Measurements from ENCODE around the gene SERPING1.
"Not testable (repeated sequence)": the region's sequence is repeated elsewhere in the genome, so short reads cannot be mapped to it uniquely, and the experiment has no call there.

SERPING1 gene

GRCh38 chr11:57647960-57648800, 50.7 kb downstream of the SERPING1 start:
- Mint-ChIP-seq H3K27ac (peak overlapping the region; percentile 14), H3K4me1 (peaks cover 49 to 63% of the 10 kb centered on the region in 2 donors), H3K4me3 (peak overlapping the region; percentile 63 to 87), H3K27me3 (peaks cover 64 to 70% of the 10 kb centered on the region in 2 donors), H3K36me3 (no peaks in the 10 kb centered on the region), H3K9me3 (no peaks in the 10 kb centered on the region)
- no peak for DNase-seq
- ATAC-seq (replicated peaks): peak; percentile 5 to 6

- peaks cover 58 to 62% of the 10 kb centered on the region in 2 donors for H3K27me3 Mint-ChIP-seq
Measured at GRCh38 chr11:57648801-57649735, 51.6 kb downstream of the SERPING1 start.

GRCh38 chr11:57649826-57650738, 52.6 kb downstream of the SERPING1 start, which contains the start of gene YPEL4:
Gene YPEL4, minus strand, starts transcription at chr11:57649912. Its CDS starts 2,805 bp downstream, at chr11:57647107.
- peaks cover 48 to 58% of the 10 kb centered on the region in 2 donors for H3K4me1 Mint-ChIP-seq
- H3K27ac Mint-ChIP-seq: peak within 1 kb of the TSS; percentile 14
- H3K9me3 Mint-ChIP-seq: no peaks in the 10 kb centered on the region
- ATAC-seq (replicated peaks): peak; percentile 30 to 36
- peak within 1 kb of the TSS; percentile 63 to 87 for H3K4me3 Mint-ChIP-seq
- no peaks in the 10 kb centered on the region for H3K36me3 Mint-ChIP-seq
- no peak for DNase-seq
- peaks cover 58 to 62% of the 10 kb centered on the region in 2 donors for H3K27me3 Mint-ChIP-seq

More at GRCh38 chr11:57648801-57649735, 51.6 kb downstream of the SERPING1 start:
- ATAC-seq (replicated peaks) (no peak), DNase-seq (no peak)
- Mint-ChIP-seq H3K36me3 (no peaks in the 10 kb centered on the region), H3K4me3 (peak overlapping the region; percentile 63 to 87), H3K9me3 (no peaks in the 10 kb centered on the region), H3K27ac (peak overlapping the region; percentile 14), H3K4me1 (peaks cover 50 to 65% of the 10 kb centered on the region in 2 donors)

DNA sequence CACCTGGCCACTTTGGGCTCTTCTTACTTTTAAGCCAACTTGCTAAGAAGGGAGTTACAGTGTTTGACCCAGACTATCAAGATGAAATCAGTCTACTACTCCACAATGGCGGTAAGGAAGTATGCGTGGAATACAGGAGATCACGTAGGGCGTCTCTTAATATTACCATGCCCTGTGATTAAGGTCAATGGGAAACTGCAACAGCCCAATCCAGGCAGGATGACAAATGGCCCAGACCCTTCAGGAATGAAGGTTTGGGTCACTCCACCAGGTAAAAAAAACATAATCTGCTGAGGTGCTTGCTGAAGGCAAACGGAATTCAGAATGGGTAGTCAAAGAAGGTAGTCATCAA, 53.2 kb downstream of the SERPING1 start:
- Mint-ChIP-seq H3K27ac (no peak overlapping the region), H3K4me3 (no peak overlapping the region), H3K27me3 (peaks cover 54 to 57% of the 10 kb centered on the region in 2 donors), H3K4me1 (peaks cover 46 to 52% of the 10 kb centered on the region in 2 donors), H3K36me3 (no peaks in the 10 kb centered on the region), H3K9me3 (no peaks in the 10 kb centered on the region)
- ATAC-seq (replicated peaks): no peak
- DNase-seq: no peak

- H3K27me3 Mint-ChIP-seq: peaks cover 47 to 50% of the 10 kb centered on the region in 2 donors
Measured at GRCh38 chr11:57651408-57651807, 53.9 kb downstream of the SERPING1 start.

GRCh38 chr11:57652230-57652629, 54.7 kb downstream of the SERPING1 start:
- H3K4me3 Mint-ChIP-seq: peak overlapping the region; percentile 29 to 53
- H3K36me3 Mint-ChIP-seq; ATAC-seq (replicated peaks); DNase-seq; H3K9me3 Mint-ChIP-seq; H3K27ac Mint-ChIP-seq: not testable (repeated sequence)
- H3K4me1 Mint-ChIP-seq: peaks cover 36 to 45% of the 10 kb centered on the region in 2 donors
- peaks cover 39 to 42% of the 10 kb centered on the region in 2 donors for H3K27me3 Mint-ChIP-seq

More at GRCh38 chr11:57651408-57651807, 53.9 kb downstream of the SERPING1 start:
- ATAC-seq (replicated peaks) (no peak), DNase-seq (no peak)
- Mint-ChIP-seq H3K9me3 (no peaks in the 10 kb centered on the region), H3K4me1 (peaks cover 40 to 46% of the 10 kb centered on the region in 2 donors), H3K27ac (no peak overlapping the region), H3K4me3 (no peak overlapping the region), H3K36me3 (no peaks in the 10 kb centered on the region)

GRCh38 chr11:57652662-57653061, 55.2 kb downstream of the SERPING1 start:
- Mint-ChIP-seq H3K36me3 (peaks cover 0 to 2% of the 10 kb centered on the region in 2 donors), H3K27me3 (peaks cover 35 to 38% of the 10 kb centered on the region in 2 donors), H3K27ac (peak overlapping the region; percentile 20), H3K9me3 (no peaks in the 10 kb centered on the region), H3K4me1 (peaks cover 31 to 40% of the 10 kb centered on the region in 2 donors), H3K4me3 (peak overlapping the region; percentile 29 to 53)
- DNase-seq (no peak), ATAC-seq (replicated peaks) (no peak)

- Mint-ChIP-seq H3K36me3 (peaks cover 0 to 3% of the 10 kb centered on the region in 2 donors), H3K4me1 (peaks cover 29 to 37% of the 10 kb centered on the region in 2 donors), H3K27me3 (peaks cover 30 to 33% of the 10 kb centered on the region in 2 donors), H3K9me3 (no peaks in the 10 kb centered on the region), H3K4me3 (no peak overlapping the region), H3K27ac (peak overlapping the region; percentile 20)
- no peak for DNase-seq
- ATAC-seq (replicated peaks): no peak
Measured at GRCh38 chr11:57653163-57653562, 55.7 kb downstream of the SERPING1 start.

DNA sequence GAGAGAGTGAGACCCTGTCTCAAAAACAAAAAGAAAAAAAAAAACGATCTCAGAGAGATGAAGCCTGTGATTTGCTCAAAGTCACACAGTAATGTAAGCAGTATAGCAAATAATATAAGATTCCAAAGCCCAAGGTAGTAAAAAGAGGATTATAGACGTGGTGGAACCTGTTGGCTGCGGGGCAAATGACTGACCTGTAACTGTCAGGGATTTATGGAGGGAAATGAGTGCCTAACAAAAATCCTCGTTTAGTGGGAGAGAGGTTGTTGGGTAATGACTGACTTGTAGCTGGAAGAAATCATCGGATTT, 59.4 kb downstream of the SERPING1 start:
- peaks cover 13 to 26% of the 10 kb centered on the region in 2 donors for H3K4me1 Mint-ChIP-seq
- peak overlapping the region; percentile 89 to 100 for H3K4me3 Mint-ChIP-seq
- H3K27ac Mint-ChIP-seq: peak overlapping the region; percentile 86
- no peaks in the 10 kb centered on the region for H3K9me3 Mint-ChIP-seq
- H3K36me3 Mint-ChIP-seq: peaks cover 2 to 23% of the 10 kb centered on the region in 2 donors
- DNase-seq (no peak), ATAC-seq (replicated peaks) (no peak)
- H3K27me3 Mint-ChIP-seq: no peaks in the 10 kb centered on the region

DNA sequence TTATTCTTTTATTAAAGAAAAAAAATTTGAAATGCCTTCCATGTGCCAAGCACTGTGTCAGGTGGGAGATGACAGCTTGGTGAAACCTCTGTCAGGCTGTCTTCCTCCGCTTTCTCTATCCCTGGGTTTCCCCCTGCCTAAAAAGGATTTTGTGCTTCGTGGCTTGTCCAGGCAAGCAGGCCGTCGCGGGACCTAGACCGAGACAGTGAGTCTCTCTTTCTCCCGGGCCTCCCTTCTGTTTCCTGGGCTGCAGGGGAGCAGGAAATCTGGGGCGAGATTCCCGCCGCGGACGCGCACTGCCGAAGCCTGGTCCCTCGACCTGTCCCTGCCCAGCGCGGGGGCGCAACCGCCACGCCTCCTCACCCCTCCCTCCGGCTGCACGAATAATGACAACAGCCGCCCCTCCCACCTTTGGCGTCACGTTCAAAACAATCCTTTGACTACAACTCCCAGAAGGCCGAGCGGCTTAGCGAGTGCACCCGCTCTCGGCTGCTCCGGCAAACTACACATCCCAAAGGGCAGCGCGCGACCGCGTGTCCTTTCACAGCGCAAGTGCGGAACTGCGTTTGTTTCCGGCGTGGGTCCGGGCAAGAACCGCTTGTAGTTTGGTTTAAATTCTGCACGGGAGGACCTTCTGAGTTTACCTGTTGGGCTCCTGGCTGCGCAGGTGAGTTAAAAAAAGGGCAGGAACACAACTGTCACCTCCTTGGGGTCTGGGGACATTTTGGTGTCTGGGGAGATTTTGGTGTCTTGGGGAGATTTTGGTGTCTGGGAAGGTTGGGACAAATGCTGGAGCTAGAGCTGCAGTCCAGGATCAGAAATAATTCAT, 59.9 kb downstream of the SERPING1 start, which contains the start of gene CLP1:
TSS of gene CLP1 (plus strand) at position 569 of the 829 bp plus-strand sequence. CDS start 1,715 bp downstream, outside the sequence.
- Mint-ChIP-seq H3K27ac (peak within 1 kb of the TSS; percentile 98), H3K4me3 (peak within 1 kb of the TSS; percentile 89 to 100), H3K4me1 (peaks cover 15 to 30% of the 10 kb centered on the region in 2 donors), H3K36me3 (peaks cover 6 to 27% of the 10 kb centered on the region in 2 donors), H3K9me3 (no peaks in the 10 kb centered on the region), H3K27me3 (no peaks in the 10 kb centered on the region)
- peak; percentile 98 to 99 for ATAC-seq (replicated peaks)
- DNase-seq: peak; percentile 97

DNA sequence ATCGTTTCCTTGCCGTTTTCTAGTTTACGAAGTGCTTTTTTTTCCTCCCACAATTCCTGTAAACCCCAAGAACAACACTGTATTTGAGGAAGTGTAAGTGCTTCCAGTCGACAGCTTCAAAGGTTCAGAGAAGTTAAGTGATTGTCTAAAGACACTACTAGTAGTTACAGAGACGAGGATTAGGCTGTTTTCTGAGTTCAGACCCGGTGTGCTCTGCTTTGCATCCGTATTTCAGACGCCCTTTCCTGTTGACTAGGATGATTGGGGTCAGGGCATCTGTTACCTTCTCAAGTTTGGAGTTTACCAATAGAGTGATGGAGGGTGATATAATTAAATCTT, 60.5 kb downstream of the SERPING1 start:
- H3K4me3 Mint-ChIP-seq: peak overlapping the region; percentile 89 to 100
- H3K36me3 Mint-ChIP-seq: peaks cover 8 to 33% of the 10 kb centered on the region in 2 donors
- ATAC-seq (replicated peaks): peak in 1 of 2 donors; percentile 28

DNA sequence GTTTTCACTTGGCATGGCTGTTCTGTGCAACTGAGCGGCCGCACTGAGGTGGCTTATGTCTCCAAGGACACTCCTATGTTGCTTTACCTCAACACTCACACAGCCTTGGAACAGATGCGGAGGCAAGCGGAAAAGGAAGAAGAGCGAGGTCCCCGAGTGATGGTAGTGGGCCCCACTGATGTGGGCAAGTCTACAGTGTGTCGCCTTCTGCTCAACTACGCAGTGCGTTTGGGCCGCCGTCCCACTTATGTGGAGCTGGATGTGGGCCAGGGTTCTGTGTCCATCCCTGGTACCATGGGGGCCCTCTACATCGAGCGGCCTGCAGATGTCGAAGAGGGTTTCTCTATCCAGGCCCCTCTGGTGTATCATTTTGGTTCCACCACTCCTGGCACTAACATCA, 62.2 kb downstream of the SERPING1 start:
- H3K4me3 Mint-ChIP-seq: no peak overlapping the region
- H3K9me3 Mint-ChIP-seq: no peaks in the 10 kb centered on the region
- H3K36me3 Mint-ChIP-seq: peaks cover 13 to 42% of the 10 kb centered on the region in 2 donors
- no peaks in the 10 kb centered on the region for H3K27me3 Mint-ChIP-seq
- DNase-seq: no peak
- peaks cover 14 to 31% of the 10 kb centered on the region in 2 donors for H3K4me1 Mint-ChIP-seq
- no peak overlapping the region for H3K27ac Mint-ChIP-seq
- no peak for ATAC-seq (replicated peaks)

More for the DNA sequence above, 60.5 kb downstream of the SERPING1 start:
- Mint-ChIP-seq H3K27me3 (no peaks in the 10 kb centered on the region), H3K27ac (peak overlapping the region; percentile 98), H3K4me1 (peaks cover 17 to 33% of the 10 kb centered on the region in 2 donors), H3K9me3 (no peaks in the 10 kb centered on the region)
- DNase-seq: no peak

Measured in stimulated activated naive B cell treated with anti-CD40 and anti-IgM and Interleukin-4, amounts not matched to agents 10 μg/mL and 1 μg/mL and 100 μg/mL, for 72 hours (primary cell).